GM12891 (cell line): ENCODE measurements around the gene GPR17.

Source experiments
- PAX5 ChIP-seq: IDR thresholded peaks from 2 replicates; pipeline ENCODE4 v1.6.1; 2011; ENCODE audit warnings: low read length, moderate library complexity, mild to moderate bottlenecking; ENCODE audit not compliant: insufficient read depth, severe bottlenecking
- POLR2A ChIP-seq: IDR thresholded peaks from 2 replicates; pipeline ENCODE4 v1.6.1; 2011; ENCODE audit warnings: low read depth, low read length, control low read depth
- POLR2AphosphoS5 ChIP-seq: IDR thresholded peaks from 2 replicates; pipeline ENCODE4 v1.6.1; 2011; ENCODE audit warnings: low read depth, low read length, control low read depth
- POU2F2 ChIP-seq: IDR thresholded peaks from 2 replicates; pipeline ENCODE4 v1.6.1; 2011; ENCODE audit warnings: low read depth, mild to moderate bottlenecking, control low read depth, low read length, moderate library complexity
- SPI1 ChIP-seq: IDR thresholded peaks from 2 replicates; pipeline ENCODE4 v1.6.1; 2011; ENCODE audit warnings: low read depth, low read length, control low read depth
- TAF1 ChIP-seq: IDR thresholded peaks from 2 replicates; pipeline ENCODE4 v1.6.1; 2011; ENCODE audit warnings: low read depth, low read length, control low read depth

GRCh38 chr2:127615511-127616166 is 30.3 kb upstream of the GPR17 start:
- TF ChIP-seq POLR2AphosphoS5: no peak
- no peak for TF ChIP-seq POLR2A
- TF ChIP-seq TAF1: no peak
- no peak for TF ChIP-seq PAX5
- TF ChIP-seq SPI1: no peak
- no peak for TF ChIP-seq POU2F2
